Gastrocnemius medialis (tissue), 4 donors: ENCODE data around the gene OFD1.

Source experiments
- POLR2A ChIP-seq, 2 donors: fragments of 450-650 bp; IDR thresholded peaks; one replicate each; pipeline ENCODE4 v1.6.1; 2017; ENCODE audit warnings: antibody characterized with exemption in 2 of 2, mild to moderate bottlenecking in 2 of 2, moderate library complexity in 2 of 2
- TF ChIP-seq, protein P1 (sequence below), 5 experiments: fragments of 450-650 bp in 3 of 5; fragments of 200-600 bp in 2 of 5; sonication (generic) in 2 of 5; IDR thresholded peaks in 4 of 5; conservative IDR thresholded peaks in 1 of 5; 1 replicate in 4 of 5; 2 replicates in 1 of 5; pipeline ENCODE4 v1.5.1; 2016 to 2019; ENCODE audit warnings: antibody characterized with exemption in 5 of 5, mild to moderate bottlenecking in 3 of 5, moderate library complexity in 3 of 5

- TF ChIP-seq, protein P1, sequence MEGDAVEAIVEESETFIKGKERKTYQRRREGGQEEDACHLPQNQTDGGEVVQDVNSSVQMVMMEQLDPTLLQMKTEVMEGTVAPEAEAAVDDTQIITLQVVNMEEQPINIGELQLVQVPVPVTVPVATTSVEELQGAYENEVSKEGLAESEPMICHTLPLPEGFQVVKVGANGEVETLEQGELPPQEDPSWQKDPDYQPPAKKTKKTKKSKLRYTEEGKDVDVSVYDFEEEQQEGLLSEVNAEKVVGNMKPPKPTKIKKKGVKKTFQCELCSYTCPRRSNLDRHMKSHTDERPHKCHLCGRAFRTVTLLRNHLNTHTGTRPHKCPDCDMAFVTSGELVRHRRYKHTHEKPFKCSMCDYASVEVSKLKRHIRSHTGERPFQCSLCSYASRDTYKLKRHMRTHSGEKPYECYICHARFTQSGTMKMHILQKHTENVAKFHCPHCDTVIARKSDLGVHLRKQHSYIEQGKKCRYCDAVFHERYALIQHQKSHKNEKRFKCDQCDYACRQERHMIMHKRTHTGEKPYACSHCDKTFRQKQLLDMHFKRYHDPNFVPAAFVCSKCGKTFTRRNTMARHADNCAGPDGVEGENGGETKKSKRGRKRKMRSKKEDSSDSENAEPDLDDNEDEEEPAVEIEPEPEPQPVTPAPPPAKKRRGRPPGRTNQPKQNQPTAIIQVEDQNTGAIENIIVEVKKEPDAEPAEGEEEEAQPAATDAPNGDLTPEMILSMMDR (IDR thresholded peaks at IDR 0.05 in 4 of 5, conservative IDR thresholded peaks at IDR 0.05 in 1 of 5), result no peak
- TF ChIP-seq POLR2A (IDR thresholded peaks at IDR 0.05), result no peak
Measured at GRCh38 chrX:13790206-13791131, 55.9 kb downstream of the OFD1 start.
